Measurements from ENCODE around the gene RHBDL2. TPM values are rescaled to one million over a fixed set of nuclear protein-coding genes. Genes with fewer than 3 reads are reported as not detected.
"Not testable (repeated sequence)": the region's sequence is repeated elsewhere in the genome, so short reads cannot be mapped to it uniquely, and the experiment has no call there.

The RHBDL2 gene
- polyA plus RNA-seq, 1 donor from 2014 or later = not detected

GRCh38 chr1:38917337-38917736 lies 24.3 kb downstream of the RHBDL2 start:
- no peaks in the 10 kb centered on the region for H4K20me1 ChIP-seq (ENCODE audit: insufficient read depth)
- no peaks in the 10 kb centered on the region for H3K36me3 ChIP-seq (ENCODE audit: insufficient read depth, low read length)
- no peaks in the 10 kb centered on the region for H3K27me3 ChIP-seq (ENCODE audit: insufficient read depth, low read depth, low read length)
- peaks cover 3% of the 10 kb centered on the region for H3K9me3 ChIP-seq (ENCODE audit: low read length)
- no peaks in the 10 kb centered on the region for H3K79me2 ChIP-seq (replicated peaks; ENCODE audit: insufficient read depth, low read length)
- H3K4me2 ChIP-seq (ENCODE audit: low read length) = no peak overlapping the region
- H3K27ac ChIP-seq (ENCODE audit: low read length) = no peak overlapping the region
- TF ChIP-seq EP300 (conservative IDR thresholded peaks at IDR 0.05; ENCODE audit: poor library complexity, severe bottlenecking) (no peak), SMC3 (conservative IDR thresholded peaks at IDR 0.05; ENCODE audit: poor library complexity) (no peak), REST (IDR thresholded peaks at IDR 0.05; ENCODE audit: borderline replicate concordance) (no peak), EZH2 (IDR thresholded peaks at IDR 0.05; ENCODE audit: borderline replicate concordance, insufficient read depth, low read length, poor library complexity, severe bottlenecking) (no peak), POLR2AphosphoS5 (IDR thresholded peaks at IDR 0.05) (no peak), RAD21 (conservative IDR thresholded peaks at IDR 0.05) (no peak), CTCF (IDR thresholded peaks at IDR 0.05; ENCODE audit: poor library complexity, severe bottlenecking) (no peak), MXI1 (conservative IDR thresholded peaks at IDR 0.05; ENCODE audit: poor library complexity, severe bottlenecking) (no peak), TAF1 (IDR thresholded peaks at IDR 0.05; ENCODE audit: low read depth) (no peak)
- no peak overlapping the region for H2AFZ ChIP-seq (ENCODE audit: low read depth, low read length)
- no peak overlapping the region for H3K4me3 ChIP-seq (ENCODE audit: low read length)
- no peak overlapping the region for H3K9ac ChIP-seq (ENCODE audit: low read length)
- H3K9me2 ChIP-seq (ENCODE audit: insufficient read depth, low read length) = no peaks in the 10 kb centered on the region
- no peaks in the 10 kb centered on the region for H3F3A ChIP-seq (ENCODE audit: insufficient read depth, low read length, poor library complexity, severe bottlenecking)

- H3K27ac ChIP-seq (ENCODE audit: low read length) = no peak overlapping the region
- H4K20me1 ChIP-seq (ENCODE audit: insufficient read depth) = no peaks in the 10 kb centered on the region
- H3K9me3 ChIP-seq (ENCODE audit: low read length) = peaks cover 3% of the 10 kb centered on the region
- H2AFZ ChIP-seq (ENCODE audit: low read depth, low read length) = no peak overlapping the region
- TF ChIP-seq TAF1 (IDR thresholded peaks at IDR 0.05; ENCODE audit: low read depth) (no peak), EZH2 (IDR thresholded peaks at IDR 0.05; ENCODE audit: borderline replicate concordance, insufficient read depth, low read length, poor library complexity, severe bottlenecking) (no peak), CTCF (IDR thresholded peaks at IDR 0.05; ENCODE audit: poor library complexity, severe bottlenecking) (no peak), EP300 (conservative IDR thresholded peaks at IDR 0.05; ENCODE audit: poor library complexity, severe bottlenecking) (no peak), REST (IDR thresholded peaks at IDR 0.05; ENCODE audit: borderline replicate concordance) (no peak), MXI1 (conservative IDR thresholded peaks at IDR 0.05; ENCODE audit: poor library complexity, severe bottlenecking) (no peak), SMC3 (conservative IDR thresholded peaks at IDR 0.05; ENCODE audit: poor library complexity) (no peak), RAD21 (conservative IDR thresholded peaks at IDR 0.05) (no peak), POLR2AphosphoS5 (IDR thresholded peaks at IDR 0.05) (no peak)
- no peaks in the 10 kb centered on the region for H3K79me2 ChIP-seq (replicated peaks; ENCODE audit: insufficient read depth, low read length)
- H3K9ac ChIP-seq (ENCODE audit: low read length) = no peak overlapping the region
- H3K9me2 ChIP-seq (ENCODE audit: insufficient read depth, low read length) = no peaks in the 10 kb centered on the region
- no peaks in the 10 kb centered on the region for H3K36me3 ChIP-seq (ENCODE audit: insufficient read depth, low read length)
- H3K27me3 ChIP-seq (ENCODE audit: insufficient read depth, low read depth, low read length) = no peaks in the 10 kb centered on the region
- no peak overlapping the region for H3K4me3 ChIP-seq (ENCODE audit: low read length)
- H3F3A ChIP-seq (ENCODE audit: insufficient read depth, low read length, poor library complexity, severe bottlenecking) = no peaks in the 10 kb centered on the region
- H3K4me2 ChIP-seq (ENCODE audit: low read length) = no peak overlapping the region
These were observed 26.2 kb downstream of the RHBDL2 start for GRCh38 chr1:38915352-38915948.

GRCh38 chr1:38914908-38915307 lies 26.7 kb downstream of the RHBDL2 start:
- H3K9ac ChIP-seq (ENCODE audit: low read length); H2AFZ ChIP-seq (ENCODE audit: low read depth, low read length); H3K9me2 ChIP-seq (ENCODE audit: insufficient read depth, low read length); H3K4me2 ChIP-seq (ENCODE audit: low read length); H3K36me3 ChIP-seq (ENCODE audit: insufficient read depth, low read length); H3K4me3 ChIP-seq (ENCODE audit: low read length); H3K27me3 ChIP-seq (ENCODE audit: insufficient read depth, low read depth, low read length); H3K27ac ChIP-seq (ENCODE audit: low read length); H3K9me3 ChIP-seq (ENCODE audit: low read length); H4K20me1 ChIP-seq (ENCODE audit: insufficient read depth); H3F3A ChIP-seq (ENCODE audit: insufficient read depth, low read length, poor library complexity, severe bottlenecking); H3K79me2 ChIP-seq (replicated peaks; ENCODE audit: insufficient read depth, low read length): not testable (repeated sequence)
